GM23338 (cell line): ENCODE data around the gene HSD17B11.

Experiments
- POLR2AphosphoS5 ChIP-seq: IDR thresholded peaks from 2 replicates; pipeline ENCODE4 v1.6.1; 2016; ENCODE audit warnings: antibody characterized with exemption, low read depth
- REST ChIP-seq: IDR thresholded peaks from one replicate; pipeline ENCODE4 v1.6.1; 2018; ENCODE audit warnings: antibody characterized with exemption; ENCODE audit not compliant: unreplicated experiment

- TF ChIP-seq POLR2AphosphoS5 (no peak), REST (no peak)
Observed at GRCh38 chr4:87310691-87311335, 80.2 kb downstream of the HSD17B11 start.
